RWPE1 (cell line): Measurements from ENCODE around the gene FSHR.

Experiments used
- CTCF ChIA-PET: fragments of 350-600 bp; sonication (Branson Sonifier 250); formaldehyde crosslinking; extraction: SDS; loops from one replicate; lab custom pipeline; 2021; lab: Yijun Ruan, JAX
- POLR2A ChIA-PET: fragments of 400-600 bp; formaldehyde crosslinking; extraction: SDS; loops from one replicate; lab custom pipeline; 2020; ENCODE audit warnings: antibody characterized with exemption; ENCODE audit not compliant: low non-redundant PET; lab: Yijun Ruan, JAX
- DNase-seq: peaks from one replicate; pipeline ENCODE4 v3.0.0; 2012; ENCODE audit warnings: low spot score
- H3K27ac ChIP-seq: fragments of 450-650 bp; 2 replicates; pipeline ENCODE4 v1.5.1; 2017
- TF ChIP-seq, protein P1 (sequence below): fragments of 450-650 bp; conservative IDR thresholded peaks from 2 replicates; pipeline ENCODE4 v1.5.1; 2017; ENCODE audit warnings: low read depth, mild to moderate bottlenecking

The FSHR gene

DNA sequence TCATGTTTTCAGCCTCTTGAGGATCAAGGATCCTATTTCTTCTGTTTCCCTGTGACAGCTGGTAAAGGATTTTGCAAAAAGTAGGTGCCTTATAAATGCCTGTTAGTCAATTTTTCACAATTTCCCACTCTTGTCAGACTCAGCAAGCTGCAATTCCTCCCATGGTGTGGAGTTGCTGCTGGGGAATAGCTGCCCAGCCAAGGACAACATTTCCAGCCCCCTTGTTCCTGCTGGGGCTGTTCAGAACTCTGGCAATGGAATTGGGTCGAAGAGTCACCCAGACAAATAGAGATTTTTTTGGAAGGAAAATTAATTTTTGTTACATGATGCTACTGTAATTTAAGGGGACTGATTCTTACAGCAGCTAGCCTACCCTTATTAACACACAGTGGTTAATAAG lies 43.7 kb downstream of the FSHR start:
- TF ChIP-seq, protein P1, sequence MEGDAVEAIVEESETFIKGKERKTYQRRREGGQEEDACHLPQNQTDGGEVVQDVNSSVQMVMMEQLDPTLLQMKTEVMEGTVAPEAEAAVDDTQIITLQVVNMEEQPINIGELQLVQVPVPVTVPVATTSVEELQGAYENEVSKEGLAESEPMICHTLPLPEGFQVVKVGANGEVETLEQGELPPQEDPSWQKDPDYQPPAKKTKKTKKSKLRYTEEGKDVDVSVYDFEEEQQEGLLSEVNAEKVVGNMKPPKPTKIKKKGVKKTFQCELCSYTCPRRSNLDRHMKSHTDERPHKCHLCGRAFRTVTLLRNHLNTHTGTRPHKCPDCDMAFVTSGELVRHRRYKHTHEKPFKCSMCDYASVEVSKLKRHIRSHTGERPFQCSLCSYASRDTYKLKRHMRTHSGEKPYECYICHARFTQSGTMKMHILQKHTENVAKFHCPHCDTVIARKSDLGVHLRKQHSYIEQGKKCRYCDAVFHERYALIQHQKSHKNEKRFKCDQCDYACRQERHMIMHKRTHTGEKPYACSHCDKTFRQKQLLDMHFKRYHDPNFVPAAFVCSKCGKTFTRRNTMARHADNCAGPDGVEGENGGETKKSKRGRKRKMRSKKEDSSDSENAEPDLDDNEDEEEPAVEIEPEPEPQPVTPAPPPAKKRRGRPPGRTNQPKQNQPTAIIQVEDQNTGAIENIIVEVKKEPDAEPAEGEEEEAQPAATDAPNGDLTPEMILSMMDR, result no peak
- ChIA-PET CTCF (no interaction called here), POLR2A (no interaction called here)
- DNase-seq, result no peak
- H3K27ac ChIP-seq, result no peak overlapping the region

DNA sequence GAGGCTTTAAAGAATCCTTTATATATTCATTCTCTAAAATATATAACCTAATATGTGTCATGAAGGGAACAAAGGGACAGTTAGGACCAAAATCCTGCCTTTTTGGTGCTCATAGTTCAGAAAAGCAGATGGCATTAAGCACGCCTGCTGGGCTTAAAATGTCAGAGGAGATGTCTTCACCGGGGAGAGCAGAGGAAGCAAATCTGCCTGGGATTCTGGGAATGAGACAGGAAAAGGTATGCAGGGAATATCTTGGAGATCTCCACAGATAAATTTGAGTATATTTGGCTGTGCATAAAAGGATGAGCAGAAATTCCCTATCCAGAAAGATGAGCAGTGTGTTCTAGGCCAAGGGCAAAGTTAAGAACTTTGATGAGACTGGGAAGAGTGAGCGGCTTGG lies 45.5 kb downstream of the FSHR start:
- no peak overlapping the region for H3K27ac ChIP-seq
- ChIA-PET CTCF (no interaction called here), POLR2A (no interaction called here)
- no peak for DNase-seq
- TF ChIP-seq, protein P1, result no peak

DNA sequence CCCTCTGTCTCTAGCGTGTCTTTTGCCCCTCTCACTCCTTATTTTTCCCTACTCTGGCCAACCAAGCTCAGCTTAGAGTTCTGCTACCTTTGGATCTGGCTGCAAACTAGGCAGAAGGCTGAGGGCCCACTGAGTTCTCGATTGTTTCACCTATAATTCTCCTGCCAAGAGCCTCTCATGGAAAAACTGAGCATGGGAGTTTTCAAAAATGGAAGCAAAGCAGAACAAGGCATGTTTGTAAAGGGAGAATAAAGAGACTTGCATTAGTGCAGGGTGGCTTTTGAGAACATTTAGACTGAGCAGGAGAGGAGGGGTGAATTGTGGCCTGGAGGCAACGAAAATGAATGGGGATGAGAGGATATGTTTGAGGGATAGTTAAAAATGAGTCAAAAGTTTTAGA lies 45.9 kb downstream of the FSHR start:
- CTCF ChIA-PET, result no interaction called here

DNA sequence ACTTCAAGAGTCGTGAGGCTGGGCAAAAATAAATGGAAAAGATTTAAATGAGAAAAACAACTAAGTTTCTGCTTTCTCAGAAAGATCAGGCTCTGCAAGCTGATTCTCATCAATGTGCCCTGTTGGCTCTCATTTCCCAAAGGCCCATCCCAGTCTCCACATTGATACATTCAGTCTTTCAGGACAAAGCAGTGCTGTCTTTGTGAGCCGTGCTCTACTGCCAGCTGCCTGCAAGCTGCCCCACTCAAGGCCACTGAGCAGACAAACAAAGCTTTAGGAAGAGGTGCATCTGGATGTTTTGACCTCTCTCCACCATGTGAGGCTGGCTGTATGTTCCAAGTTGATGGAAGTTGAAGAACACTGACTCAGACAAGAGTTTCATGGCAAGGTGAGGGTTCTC lies 48.8 kb downstream of the FSHR start:
- CTCF ChIA-PET, result no interaction called here

More for the DNA sequence above, 45.9 kb downstream of the FSHR start:
- TF ChIP-seq, protein P1, result no peak
- POLR2A ChIA-PET, result no interaction called here
- no peak for DNase-seq
- no peak overlapping the region for H3K27ac ChIP-seq

DNA sequence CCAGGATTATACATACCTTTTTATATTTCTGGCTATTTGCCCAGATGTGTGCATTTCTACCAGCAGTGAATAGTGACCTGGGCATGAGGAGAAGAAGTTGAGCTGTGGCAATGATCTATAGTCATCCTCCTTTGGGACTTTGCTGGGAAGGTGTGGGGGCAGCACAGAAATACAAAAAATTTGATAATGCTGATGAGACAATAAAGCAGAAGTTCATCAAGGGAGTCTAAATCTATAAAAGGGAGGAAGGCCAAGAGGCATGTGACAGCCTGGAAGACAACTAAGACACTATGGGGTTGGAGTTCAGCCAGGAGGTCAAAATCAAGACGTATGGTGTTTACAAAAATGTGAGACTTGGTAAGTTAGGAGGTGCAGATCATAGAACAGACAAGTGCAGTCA lies 52.2 kb downstream of the FSHR start:
- ChIA-PET CTCF (no interaction called here), POLR2A (no interaction called here)
- TF ChIP-seq, protein P1, result no peak
- no peak for DNase-seq
- H3K27ac ChIP-seq, result no peak overlapping the region

More for the DNA sequence above, 48.8 kb downstream of the FSHR start:
- POLR2A ChIA-PET, result no interaction called here
- TF ChIP-seq, protein P1, result no peak
- no peak overlapping the region for H3K27ac ChIP-seq
- DNase-seq, result no peak

DNA sequence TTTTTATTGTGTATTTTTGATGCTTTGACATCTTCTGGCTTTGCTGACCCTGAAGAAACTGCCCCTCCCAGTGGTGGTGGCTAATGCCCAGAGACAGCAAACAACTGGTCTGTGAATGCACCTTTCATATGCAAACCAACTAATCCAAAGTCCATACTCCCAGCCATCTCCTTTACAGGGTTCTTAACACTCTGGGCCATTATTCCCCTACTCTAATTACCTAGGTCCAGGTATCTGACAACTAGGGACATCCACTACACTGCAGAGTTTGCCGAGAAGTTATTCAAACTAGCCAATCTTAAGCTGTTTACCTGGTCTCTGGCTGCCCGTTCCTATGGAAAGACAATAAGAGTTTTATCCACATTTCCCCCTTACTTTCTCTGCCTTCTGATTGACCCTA lies 73.6 kb downstream of the FSHR start:
- no peak overlapping the region for H3K27ac ChIP-seq
- ChIA-PET CTCF (no interaction called here), POLR2A (interaction anchor here (0.5 kb wide), 1 partner anchor 26 kb away, joined by 3 read pairs; no protein-coding TSS in a partner anchor)
- DNase-seq, result no peak
- TF ChIP-seq, protein P1, result no peak

DNA sequence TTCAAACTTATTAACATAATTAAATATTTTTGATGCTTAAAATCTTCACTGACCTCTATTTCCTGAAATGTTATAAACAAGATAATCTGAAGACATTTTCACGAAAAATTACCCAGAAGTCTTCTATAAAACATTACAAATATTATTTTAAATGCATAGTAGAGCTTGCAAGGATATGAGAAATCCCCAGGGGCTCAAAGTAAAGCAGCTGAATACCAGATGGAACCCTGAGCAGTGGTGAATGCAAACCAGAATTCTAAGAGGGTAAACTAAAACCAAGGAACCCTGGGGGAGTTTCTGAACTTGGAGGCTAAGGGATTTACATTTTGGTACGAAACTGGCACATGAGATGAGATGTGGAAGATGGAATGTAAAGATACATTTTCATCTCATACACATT lies 83.6 kb downstream of the FSHR start:
- no peak overlapping the region for H3K27ac ChIP-seq
- CTCF ChIA-PET, result interaction anchor here (0.6 kb wide), 1 partner anchor 159 kb away, joined by 6 read pairs; no protein-coding TSS in a partner anchor
- no peak for DNase-seq
- TF ChIP-seq, protein P1, result no peak
- POLR2A ChIA-PET, result no interaction called here
